Hematopoietic multipotent progenitor cell treated with erythropoietin and hydrocortisone succinate and interleukin-3 and kit ligand, for 8 days (in vitro differentiated cells): ENCODE measurements around the gene SLC9B2.

Experiments used
- DNase-seq: peaks from one replicate; pipeline ENCODE4 v3.0.0-alpha.2; 2015

Gene SLC9B2

GRCh38 chr4:103075435-103075893 is 1.1 kb downstream of the SLC9B2 start:
- DNase-seq, result no peak

- DNase-seq, result no peak
Observed at GRCh38 chr4:103074744-103075434, 1.7 kb downstream of the SLC9B2 start.

GRCh38 chr4:103073792-103074438 is 2.6 kb downstream of the SLC9B2 start:
- no peak for DNase-seq

- no peak for DNase-seq
Observed at GRCh38 chr4:103067841-103068547, 8.6 kb downstream of the SLC9B2 start.

- no peak for DNase-seq
Observed at GRCh38 chr4:103060453-103061148, 16.0 kb downstream of the SLC9B2 start.

- DNase-seq, result no peak
Observed at GRCh38 chr4:103054030-103054429, 22.5 kb downstream of the SLC9B2 start.

GRCh38 chr4:103052779-103053178 is 23.8 kb downstream of the SLC9B2 start:
- DNase-seq, result no peak

GRCh38 chr4:103052145-103052544 is 24.4 kb downstream of the SLC9B2 start:
- no peak for DNase-seq

GRCh38 chr4:103050736-103051436 is 25.7 kb downstream of the SLC9B2 start:
- no peak for DNase-seq

GRCh38 chr4:103046416-103047290 is 29.9 kb downstream of the SLC9B2 start:
- peak; percentile 74 for DNase-seq

GRCh38 chr4:103044183-103044582 is 32.4 kb downstream of the SLC9B2 start:
- DNase-seq, result no peak

- no peak for DNase-seq
Observed at GRCh38 chr4:103036169-103036568, 40.4 kb downstream of the SLC9B2 start.

- DNase-seq, result peak; percentile 78
Observed at GRCh38 chr4:103032574-103032973, 44.0 kb downstream of the SLC9B2 start.

GRCh38 chr4:103030791-103031190 is 45.8 kb downstream of the SLC9B2 start:
- no peak for DNase-seq

- no peak for DNase-seq
Observed at GRCh38 chr4:103029300-103029699, 47.3 kb downstream of the SLC9B2 start.

GRCh38 chr4:103026868-103027267 is 49.7 kb downstream of the SLC9B2 start:
- no peak for DNase-seq

GRCh38 chr4:103024996-103025395 is 51.6 kb downstream of the SLC9B2 start:
- DNase-seq, result no peak

- no peak for DNase-seq
Observed at GRCh38 chr4:103021120-103021519, 55.4 kb downstream of the SLC9B2 start.

GRCh38 chr4:103019308-103020124 is 57.0 kb downstream of the SLC9B2 start, which contains the start of gene SLC9B1:
Gene SLC9B1 (minus strand): TSS chr4:103019705. CDS start chr4:102991711, 27,994 bp downstream.
- peak; percentile 96 for DNase-seq
